Activated T-helper 1 cell treated with Interleukin-2 at 50 U/mL for 16 hours (primary cell): ENCODE results near the gene NCF2.
"Not testable (repeated sequence)": the region's sequence is repeated elsewhere in the genome, so short reads cannot be mapped to it uniquely, and the experiment has no call there.

Experiments used
- DNase-seq: peaks from one replicate; pipeline ENCODE4 v3.0.0-alpha.2; 2020; ENCODE audit warnings: low read depth

NCF2 gene, protein sequence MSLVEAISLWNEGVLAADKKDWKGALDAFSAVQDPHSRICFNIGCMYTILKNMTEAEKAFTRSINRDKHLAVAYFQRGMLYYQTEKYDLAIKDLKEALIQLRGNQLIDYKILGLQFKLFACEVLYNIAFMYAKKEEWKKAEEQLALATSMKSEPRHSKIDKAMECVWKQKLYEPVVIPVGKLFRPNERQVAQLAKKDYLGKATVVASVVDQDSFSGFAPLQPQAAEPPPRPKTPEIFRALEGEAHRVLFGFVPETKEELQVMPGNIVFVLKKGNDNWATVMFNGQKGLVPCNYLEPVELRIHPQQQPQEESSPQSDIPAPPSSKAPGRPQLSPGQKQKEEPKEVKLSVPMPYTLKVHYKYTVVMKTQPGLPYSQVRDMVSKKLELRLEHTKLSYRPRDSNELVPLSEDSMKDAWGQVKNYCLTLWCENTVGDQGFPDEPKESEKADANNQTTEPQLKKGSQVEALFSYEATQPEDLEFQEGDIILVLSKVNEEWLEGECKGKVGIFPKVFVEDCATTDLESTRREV

GRCh38 chr1:183590244-183591191 lies at the start of gene NCF2:
NCF2 (minus strand) TSS chr1:183590459; CDS start chr1:183590329, 130 bp downstream.
- DNase-seq: no peak

DNA sequence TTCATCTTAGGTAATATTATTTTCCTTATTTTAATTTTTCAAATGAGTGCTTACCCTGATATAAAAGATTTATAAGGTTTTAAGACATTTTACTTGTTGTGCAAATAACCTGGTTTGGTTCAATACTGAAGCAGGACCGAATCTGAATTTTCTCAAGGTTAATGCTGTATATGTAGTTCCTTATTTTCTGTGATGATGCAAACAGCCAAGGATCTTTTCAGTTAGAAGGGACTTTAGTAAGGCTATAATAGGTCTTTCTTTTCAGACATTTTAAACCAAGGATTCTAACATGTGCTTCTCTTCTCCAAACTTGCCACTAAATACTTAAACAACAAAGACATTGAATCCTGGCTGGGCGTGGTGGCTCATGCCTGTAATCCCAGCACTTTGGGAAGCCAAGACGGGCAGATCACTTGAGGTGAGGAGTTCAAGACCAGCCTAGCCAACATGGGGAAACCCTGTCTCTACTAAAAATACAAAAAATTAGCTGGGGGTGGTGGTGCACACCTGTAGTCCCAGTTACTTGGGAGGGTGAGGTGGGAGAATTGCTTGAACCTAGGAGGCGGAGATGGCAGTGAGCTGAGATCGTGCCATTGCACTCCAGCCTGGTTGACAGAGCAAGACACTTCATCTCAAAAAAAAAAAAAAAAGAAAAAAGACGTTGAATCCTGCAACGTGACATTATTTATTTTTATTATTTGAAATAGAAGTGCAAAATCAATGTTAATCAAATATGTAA lies 48.6 kb upstream of the NCF2 start:
- DNase-seq: no peak

DNA sequence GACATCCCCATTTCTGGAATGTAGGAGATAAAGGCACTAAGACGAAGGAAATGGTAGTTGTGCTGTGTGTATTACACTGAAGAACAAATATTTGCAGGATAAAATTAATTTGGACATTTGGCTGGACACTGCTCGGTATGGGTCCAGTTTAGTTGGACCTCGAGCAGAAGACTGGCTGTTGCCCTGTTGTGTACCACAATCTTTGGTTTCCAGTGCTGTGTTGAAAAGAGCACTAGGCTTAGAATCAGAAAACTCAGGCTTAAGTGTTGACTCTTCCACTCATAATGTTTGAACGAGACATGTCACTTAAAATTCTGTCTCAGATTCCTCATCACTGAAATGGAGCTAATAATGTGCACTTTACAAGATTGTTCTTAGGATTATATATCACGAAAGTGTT lies 46.5 kb upstream of the NCF2 start:
- no peak for DNase-seq

DNA sequence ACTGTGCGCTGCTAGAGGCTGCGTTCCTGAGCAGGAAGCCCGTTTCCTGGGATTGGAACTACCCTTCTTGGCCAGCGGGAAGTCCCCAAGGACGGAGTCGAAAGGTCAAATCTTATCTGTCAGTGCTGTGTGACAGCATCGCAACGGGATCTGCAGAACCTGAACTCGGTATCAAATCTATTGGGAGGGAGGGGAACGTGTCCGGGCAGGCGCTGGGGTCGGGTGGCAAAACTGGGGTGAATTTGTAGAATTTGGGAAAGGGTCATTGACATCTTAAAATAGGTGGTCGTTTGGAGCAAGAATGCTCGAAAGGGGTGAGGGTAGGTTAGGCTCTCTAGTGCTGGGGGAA lies 46.0 kb upstream of the NCF2 start:
- DNase-seq: no peak

DNA sequence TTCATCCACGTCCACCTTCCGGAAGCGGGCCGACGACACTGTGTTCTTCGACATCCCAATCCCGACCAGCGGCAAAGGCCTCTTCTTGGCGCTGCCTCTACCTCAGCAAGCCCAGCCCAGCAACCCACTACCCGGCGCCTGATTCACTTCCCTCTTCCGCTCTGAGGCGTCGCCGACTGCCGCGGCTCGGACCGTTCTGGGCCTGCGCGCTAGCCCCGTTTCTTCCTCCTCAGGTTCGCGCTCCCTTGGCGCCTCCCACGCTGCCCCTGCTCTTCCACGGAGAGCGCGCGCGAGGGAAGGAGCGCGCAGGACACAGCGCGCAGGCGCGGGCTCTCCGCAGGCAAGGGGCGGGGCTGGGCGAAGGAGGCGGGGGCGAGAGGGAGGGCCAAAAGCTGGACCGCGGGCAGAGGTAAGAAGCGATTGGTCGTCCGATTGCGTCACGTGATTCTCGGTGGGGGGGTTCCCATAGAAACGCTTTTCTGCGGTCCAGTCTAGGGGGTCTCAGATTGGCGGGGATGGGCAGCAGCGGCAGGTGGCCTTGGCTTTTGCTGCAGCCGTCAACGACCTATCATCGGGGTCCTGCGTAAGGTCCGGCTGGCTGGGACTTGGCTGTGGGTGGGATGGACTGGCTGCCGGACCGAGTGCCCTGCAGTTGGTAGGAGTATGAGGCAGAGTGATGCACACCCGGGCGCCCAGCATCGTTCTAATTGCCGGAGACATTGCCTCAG lies 45.5 kb upstream of the NCF2 start, which contains the start of gene ARPC5:
TSS of gene ARPC5 (minus strand) at position 178 of the 728 bp plus-strand sequence. CDS start at position 54, 124 bp downstream.
- peak; percentile 94 for DNase-seq

DNA sequence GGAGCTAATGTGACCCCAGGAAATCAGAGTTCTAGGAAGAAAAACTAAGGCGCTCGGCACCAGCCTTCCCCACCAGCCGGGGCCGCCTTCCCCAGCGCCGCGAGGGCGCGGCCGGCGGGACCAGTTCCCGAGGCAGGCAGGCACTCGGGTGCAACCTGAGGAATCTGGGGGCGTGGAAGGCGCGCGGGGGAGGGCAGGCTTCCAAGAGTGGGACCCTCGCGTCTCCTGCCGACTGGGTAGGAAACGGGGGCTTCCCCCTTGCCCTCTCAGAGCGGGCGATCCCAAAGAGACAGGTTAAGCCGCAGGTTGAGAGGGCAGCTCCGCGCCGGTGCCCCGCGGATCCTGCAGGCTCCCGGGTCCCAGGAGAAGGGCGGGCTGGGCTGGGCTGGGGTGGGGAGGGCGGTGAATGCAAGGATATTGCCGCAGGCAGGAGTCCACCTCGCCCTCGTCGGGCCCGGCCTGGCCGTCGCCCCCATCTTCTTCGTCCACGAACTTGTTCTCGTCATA lies 44.9 kb upstream of the NCF2 start:
- peak; percentile 7 for DNase-seq

DNA sequence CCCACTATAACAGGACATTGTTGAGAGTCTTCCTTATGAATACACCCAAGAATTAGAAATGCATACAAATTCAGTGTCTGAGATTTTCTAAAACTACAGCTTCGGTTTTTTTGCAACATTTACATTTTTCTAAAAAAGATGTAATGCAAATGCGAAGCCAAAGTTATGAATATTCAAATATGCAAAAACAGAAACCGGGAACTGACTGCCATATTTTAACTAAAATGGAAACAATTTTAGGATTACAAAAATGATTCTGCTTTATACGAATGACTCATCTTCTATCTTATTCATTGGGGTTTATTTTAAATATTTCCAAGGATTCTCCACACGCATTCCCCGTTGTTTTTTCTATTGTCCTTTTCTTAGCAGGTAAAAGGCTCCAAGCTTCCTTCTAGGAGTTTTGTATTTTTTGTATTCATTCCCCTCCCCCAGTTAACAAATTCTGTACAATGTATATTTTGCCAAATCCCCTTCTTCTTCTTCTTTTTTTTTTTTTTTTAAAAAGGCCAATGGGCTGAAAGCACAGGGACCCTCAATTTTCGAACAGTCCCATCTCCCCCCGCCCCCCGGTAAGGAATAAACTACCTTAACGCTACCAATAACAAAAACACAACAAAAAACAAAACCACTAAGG lies 44.3 kb upstream of the NCF2 start:
- DNase-seq: no peak

DNA sequence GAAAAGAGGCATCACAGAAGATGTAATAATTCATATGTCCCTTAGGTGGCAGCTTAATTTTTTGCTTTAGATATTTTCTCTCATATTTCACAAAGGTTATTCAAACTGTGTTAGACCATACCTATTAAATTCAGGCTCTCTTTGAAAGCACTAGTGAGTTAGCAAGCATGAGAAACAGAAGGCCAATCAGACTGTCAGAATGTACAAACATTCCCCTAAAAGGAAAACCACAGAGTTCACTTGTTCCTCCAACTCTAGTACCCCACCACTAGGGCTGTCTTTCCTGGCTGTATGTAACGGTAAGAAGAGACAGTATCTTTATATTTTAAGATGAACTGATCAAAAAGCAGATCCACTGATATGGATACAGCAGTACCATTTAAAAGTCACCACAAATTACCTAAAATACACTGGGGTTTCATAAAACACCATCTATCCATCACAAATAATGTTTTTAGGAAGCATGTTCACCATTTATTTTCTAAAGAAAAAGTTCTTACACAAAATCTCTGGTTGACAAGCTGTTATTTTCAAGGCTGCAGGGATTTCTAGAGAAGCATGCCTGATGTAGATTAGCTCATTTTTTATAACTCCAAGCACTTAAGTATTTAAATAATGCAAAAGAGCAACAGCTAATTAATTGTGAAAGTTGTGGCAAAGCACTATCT lies 43.6 kb upstream of the NCF2 start:
- DNase-seq: no peak

DNA sequence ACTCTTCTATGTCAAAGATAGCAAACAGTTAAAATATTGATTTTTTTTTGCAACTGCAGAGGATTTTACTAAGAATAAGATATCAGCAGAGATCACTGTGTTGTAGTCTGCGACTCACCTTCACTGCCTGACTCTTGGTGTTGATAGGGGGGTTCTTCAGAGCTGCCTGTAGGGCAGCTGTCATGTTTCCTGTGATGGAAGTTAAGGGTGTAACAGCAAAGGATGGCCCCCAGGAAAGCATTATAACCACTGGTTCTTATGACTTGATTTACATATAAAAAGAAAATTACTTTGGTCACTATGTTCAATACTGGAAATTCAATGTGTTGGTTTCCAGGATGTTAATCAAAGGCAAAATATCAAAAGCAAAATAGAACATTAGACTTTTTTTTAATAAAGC lies 42.7 kb upstream of the NCF2 start:
- DNase-seq: no peak

- DNase-seq: no peak
These were observed 41.9 kb upstream of the NCF2 start for GRCh38 chr1:183632114-183632513.

GRCh38 chr1:183630748-183631147 lies 40.5 kb upstream of the NCF2 start:
- DNase-seq: no peak

DNA sequence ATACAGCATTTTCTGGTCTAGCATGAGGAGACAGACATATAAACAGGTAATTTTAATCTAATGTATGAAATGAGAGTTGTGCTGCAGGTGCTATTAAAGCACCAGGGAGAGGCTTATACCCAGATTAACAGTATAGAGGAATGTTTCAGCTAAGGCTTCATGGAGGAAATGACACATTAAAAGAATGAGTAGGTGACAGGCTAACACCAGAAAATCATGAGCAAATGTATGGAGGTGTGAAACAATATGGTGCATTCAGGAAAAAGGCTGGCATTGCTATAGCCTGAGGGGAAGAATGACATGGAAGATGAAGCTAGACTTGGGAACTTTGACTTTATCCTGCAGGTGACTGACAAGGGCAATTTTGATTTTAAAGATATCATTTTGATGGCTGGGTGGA lies 38.3 kb upstream of the NCF2 start:
- no peak for DNase-seq

- DNase-seq: not testable (repeated sequence)
These were observed 36.0 kb upstream of the NCF2 start for GRCh38 chr1:183626236-183626635.

DNA sequence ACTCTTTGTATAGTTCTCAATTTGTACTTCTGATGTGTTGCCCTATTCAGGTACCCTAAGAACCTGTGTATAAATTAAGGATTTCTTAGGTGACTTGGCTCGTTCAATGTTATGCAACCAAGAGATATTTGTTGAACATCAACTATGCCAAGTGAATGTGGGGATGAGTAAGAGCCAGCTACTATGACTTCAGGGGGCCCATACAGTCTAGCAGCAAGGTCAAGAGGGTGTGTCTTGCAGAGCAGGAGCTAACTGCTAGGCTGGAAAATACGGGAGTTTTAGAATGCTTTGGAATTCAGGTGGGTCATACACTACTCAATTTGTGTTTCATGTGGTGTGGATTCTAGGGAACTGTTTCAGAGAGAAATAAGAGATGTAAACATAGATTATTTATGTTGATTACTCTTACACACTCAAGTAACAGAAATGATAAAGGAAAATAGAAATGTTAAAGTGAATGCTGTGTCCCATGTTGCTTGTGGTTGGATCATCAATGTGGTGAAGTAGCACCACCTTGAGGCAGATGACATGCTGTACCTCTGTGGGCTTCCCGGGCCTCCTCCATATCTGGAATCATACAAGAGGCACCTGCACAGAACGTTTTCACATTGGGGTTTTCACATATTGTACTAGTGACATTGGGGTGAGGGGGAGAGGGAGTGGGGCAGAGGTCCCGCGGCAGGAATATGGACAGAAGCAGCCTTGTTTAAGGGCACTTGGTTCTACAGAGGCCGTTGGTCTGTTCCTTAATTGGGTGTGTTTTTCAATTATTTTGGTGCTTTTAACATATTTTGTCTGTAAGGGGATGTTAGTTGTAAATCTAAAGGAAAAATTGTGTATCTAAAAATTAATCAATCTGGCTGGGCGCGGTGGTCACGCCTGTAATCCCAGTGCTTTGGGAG lies 32.9 kb upstream of the NCF2 start:
- no peak for DNase-seq

- DNase-seq: no peak
These were observed 31.8 kb upstream of the NCF2 start for GRCh38 chr1:183622013-183622412.

DNA sequence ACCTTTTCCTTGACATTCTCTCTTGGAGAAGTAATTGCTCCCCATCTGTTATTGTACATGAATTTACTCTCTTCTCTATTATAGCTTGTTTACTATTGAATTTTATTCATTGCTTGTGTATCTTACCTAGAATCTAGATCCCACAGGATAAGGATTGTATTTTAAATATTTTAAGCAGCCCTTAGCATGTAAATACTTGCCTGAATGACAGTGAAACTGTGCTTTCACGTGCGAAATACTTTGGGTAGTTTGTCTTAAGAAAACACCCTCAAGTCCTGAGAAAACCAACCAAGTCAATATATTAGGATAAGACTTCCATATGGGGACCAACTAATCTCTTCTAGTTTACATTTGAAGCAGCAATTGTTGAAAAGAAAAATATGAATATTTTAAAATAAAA lies 30.1 kb upstream of the NCF2 start:
- DNase-seq: no peak

- no peak for DNase-seq
These were observed 29.5 kb upstream of the NCF2 start for GRCh38 chr1:183619781-183620180.

DNA sequence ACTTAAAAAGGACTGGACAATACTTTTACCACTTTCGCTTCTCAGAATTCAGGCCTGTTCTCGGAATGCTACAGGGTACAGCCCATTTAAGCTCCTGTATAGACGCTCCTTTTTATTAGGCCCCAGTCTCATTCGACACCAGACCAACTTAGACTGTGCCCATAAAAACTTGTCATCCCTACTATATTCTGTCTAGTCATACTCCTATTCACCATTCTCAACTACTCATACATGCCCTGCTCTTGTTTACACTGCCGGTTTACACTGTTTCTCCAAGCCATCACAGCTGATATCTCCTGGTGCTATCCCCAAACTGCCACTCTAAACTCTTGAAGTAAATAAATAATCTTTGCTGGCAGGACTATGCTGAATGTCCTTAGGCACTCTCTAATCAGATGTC lies 27.9 kb upstream of the NCF2 start:
- DNase-seq: not testable (repeated sequence)

DNA sequence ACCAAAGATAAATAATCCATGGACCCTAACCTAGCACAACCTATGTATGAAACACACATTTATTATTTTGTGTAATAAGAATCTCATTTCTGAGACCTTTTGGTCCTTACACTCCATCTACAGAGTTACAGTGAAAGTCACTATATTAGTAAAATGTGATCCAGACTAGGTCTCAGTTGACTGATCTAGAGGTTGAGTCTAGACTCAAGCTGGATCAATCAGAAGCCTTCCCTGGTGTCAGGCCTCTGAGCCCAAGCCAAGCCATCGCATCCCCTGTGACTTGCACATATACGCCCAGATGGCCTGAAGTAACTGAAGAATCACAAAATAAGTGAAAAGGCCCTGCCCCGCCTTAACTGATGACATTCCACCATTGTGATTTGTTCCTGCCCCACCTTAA lies 22.7 kb upstream of the NCF2 start:
- not testable (repeated sequence) for DNase-seq
